Endodermal cell (in vitro differentiated cells): Measurements from ENCODE around the gene METAP1D. TPM values are rescaled to one million over a fixed set of nuclear protein-coding genes. Genes with fewer than 3 reads are reported as not detected.

Experiments
- DNase-seq: peaks from one replicate; pipeline ENCODE4 v3.0.0-alpha.2; 2017
- H3K27ac ChIP-seq: 2 replicates; pipeline ENCODE4 v1.5.1; 2013; ENCODE audit warnings: mild to moderate bottlenecking, low read depth, low read length, moderate library complexity
- H3K27me3 ChIP-seq: 2 replicates; pipeline ENCODE4 v1.6.1; 2013; ENCODE audit warnings: mild to moderate bottlenecking, low read length, moderate library complexity; ENCODE audit not compliant: insufficient read depth, control insufficient read depth, poor library complexity, severe bottlenecking
- H3K36me3 ChIP-seq: 2 replicates; pipeline ENCODE4 v1.7.0; 2013; ENCODE audit warnings: mild to moderate bottlenecking, low read length, moderate library complexity; ENCODE audit not compliant: control insufficient read depth, insufficient read depth
- H3K4me1 ChIP-seq: one replicate; pipeline ENCODE4 v1.7.0; 2013; ENCODE audit warnings: low read length; ENCODE audit not compliant: control insufficient read depth, insufficient read depth
- H3K4me3 ChIP-seq: 2 replicates; pipeline ENCODE4 v1.5.1; 2013; ENCODE audit warnings: mild to moderate bottlenecking, low read length, moderate library complexity
- H3K9ac ChIP-seq: 2 replicates; pipeline ENCODE4 v1.6.1; 2013; ENCODE audit warnings: mild to moderate bottlenecking, low read length, moderate library complexity; ENCODE audit not compliant: poor library complexity, severe bottlenecking; ENCODE audit errors: extremely low read depth
- H3K9me3 ChIP-seq: 2 replicates; pipeline ENCODE4 v1.6.1; 2013; ENCODE audit warnings: mild to moderate bottlenecking, low read length, moderate library complexity; ENCODE audit not compliant: control insufficient read depth
- H3K27ac Mint-ChIP-seq: 2 replicates; pipeline ENCODE4 v1.8.0; 2020; ENCODE audit warnings: mixed read lengths
- H3K27me3 Mint-ChIP-seq: 2 replicates; pipeline ENCODE4 v1.8.0; 2021; ENCODE audit warnings: mild to moderate bottlenecking, mixed read lengths; ENCODE audit not compliant: insufficient read depth
- H3K36me3 Mint-ChIP-seq: 2 replicates; pipeline ENCODE4 v1.8.0; 2020; ENCODE audit warnings: low read depth, mixed read lengths
- H3K4me1 Mint-ChIP-seq: 2 replicates; pipeline ENCODE4 v1.8.0; 2020; ENCODE audit warnings: mixed read lengths
- H3K4me3 Mint-ChIP-seq: 2 replicates; pipeline ENCODE4 v1.8.0; 2020; ENCODE audit warnings: mild to moderate bottlenecking, moderate library complexity, mixed read lengths
- H3K9me3 Mint-ChIP-seq: 2 replicates; pipeline ENCODE4 v1.8.0; 2020; ENCODE audit warnings: mild to moderate bottlenecking, mixed read lengths
- CTCF ChIP-seq: fragments of 200-600 bp; sonication (generic); conservative IDR thresholded peaks from 2 replicates; pipeline ENCODE4 v1.5.0; 2021; ENCODE audit warnings: antibody characterized with exemption, mild to moderate bottlenecking
- WGBS, 2 experiments: methylation state at CpG; one replicate each; pipeline versions ENCODE4 v1.1.5 to v1.1.7; 2013; ENCODE audit warnings: missing lambda C conversion rate in 2 of 2, mixed read lengths in 1 of 2; ENCODE audit not compliant: insufficient coverage in 1 of 2, insufficient read length in 1 of 2; 5-methylcytosine and 5-hydroxymethylcytosine counted together
- total RNA-seq, 2 donors: library from RNA; stranded (reverse); fragmentation: NEBNext Ultra II Directional in 1 of 2; extraction: Animal tissue kit (Norgen Biotek cat#: 25700) in 1 of 2; gene quantifications; 2 replicates in 1 of 2; 3 replicates in 1 of 2; pipeline ENCODE4 v1.2.1, GENCODE V29; 2021

Gene METAP1D
- total RNA-seq, 2 donors from 2014 or later = 6.0 to 6.5 TPM

- Mint-ChIP-seq H3K4me1 (no peaks in the 10 kb centered on the region), H3K4me3 (no peak overlapping the region), H3K27me3 (no peaks in the 10 kb centered on the region), H3K27ac (no peak overlapping the region), H3K9me3 (no peaks in the 10 kb centered on the region), H3K36me3 (peaks cover 11% of the 10 kb centered on the region)
- no peak overlapping the region for H3K27ac ChIP-seq
- no peak overlapping the region for H3K4me3 ChIP-seq
- no peaks in the 10 kb centered on the region for H3K4me1 ChIP-seq
- TF ChIP-seq CTCF = no peak
- DNase-seq = no peak
- H3K9me3 ChIP-seq = no peaks in the 10 kb centered on the region
- no peaks in the 10 kb centered on the region for H3K27me3 ChIP-seq
- WGBS, 2 experiments = 93% methylated on average over 2 of the region's 2 CpGs; no CpG with 5 or more reads in 1 of the 2 experiments
- peaks cover 36% of the 10 kb centered on the region for H3K36me3 ChIP-seq
- no peak overlapping the region for H3K9ac ChIP-seq
Observed at GRCh38 chr2:171964308-171964707, 35.4 kb upstream of the METAP1D start.

- DNase-seq = no peak
- Histone ChIP-seq H3K4me1 (no peaks in the 10 kb centered on the region), H3K4me3 (no peak overlapping the region), H3K36me3 (peaks cover 41% of the 10 kb centered on the region), H3K27me3 (no peaks in the 10 kb centered on the region), H3K9me3 (no peaks in the 10 kb centered on the region), H3K9ac (no peak overlapping the region), H3K27ac (no peak overlapping the region)
- H3K36me3 Mint-ChIP-seq = peaks cover 13% of the 10 kb centered on the region
- no peaks in the 10 kb centered on the region for H3K27me3 Mint-ChIP-seq
- no peak overlapping the region for H3K4me3 Mint-ChIP-seq
- WGBS, 2 experiments = 89% methylated on average over 3 of the region's 3 CpGs; no CpG with 5 or more reads in 1 of the 2 experiments
- no peaks in the 10 kb centered on the region for H3K4me1 Mint-ChIP-seq
- no peak for TF ChIP-seq CTCF
- no peak overlapping the region for H3K27ac Mint-ChIP-seq
- H3K9me3 Mint-ChIP-seq = no peaks in the 10 kb centered on the region
Observed at GRCh38 chr2:171965238-171965637, 34.5 kb upstream of the METAP1D start.

GRCh38 chr2:171965661-171966060 is 34.1 kb upstream of the METAP1D start:
- Mint-ChIP-seq H3K27ac (no peak overlapping the region), H3K4me1 (no peaks in the 10 kb centered on the region), H3K4me3 (no peak overlapping the region), H3K9me3 (no peaks in the 10 kb centered on the region), H3K36me3 (peaks cover 13% of the 10 kb centered on the region), H3K27me3 (no peaks in the 10 kb centered on the region)
- Histone ChIP-seq H3K36me3 (peaks cover 41% of the 10 kb centered on the region), H3K4me1 (no peaks in the 10 kb centered on the region), H3K27me3 (no peaks in the 10 kb centered on the region), H3K27ac (no peak overlapping the region), H3K9ac (no peak overlapping the region), H3K9me3 (no peaks in the 10 kb centered on the region), H3K4me3 (no peak overlapping the region)
- DNase-seq = no peak
- 90 to 100% methylated on average over 1 to 3 of the region's 3 CpGs for WGBS, 2 experiments
- no peak for TF ChIP-seq CTCF
